Upper lobe of left lung (tissue), 4 donors: Measurements from ENCODE around the gene ARMC6.

Experiments
- POLR2AphosphoS5 ChIP-seq, 2 donors: sonication (generic); formaldehyde crosslinking; IDR thresholded peaks; one replicate each; pipeline ENCODE4 v1.5.1; 2017; ENCODE audit warnings: antibody characterized with exemption in 2 of 2
- TF ChIP-seq, protein P1 (sequence below), 6 experiments: fragments of 450-650 bp in 4 of 6; fragments of 200-600 bp in 2 of 6; sonication (generic) in 2 of 6; IDR thresholded peaks; one replicate each; pipeline ENCODE4 v1.5.1; 2016 to 2019; ENCODE audit warnings: antibody characterized with exemption in 6 of 6

DNA sequence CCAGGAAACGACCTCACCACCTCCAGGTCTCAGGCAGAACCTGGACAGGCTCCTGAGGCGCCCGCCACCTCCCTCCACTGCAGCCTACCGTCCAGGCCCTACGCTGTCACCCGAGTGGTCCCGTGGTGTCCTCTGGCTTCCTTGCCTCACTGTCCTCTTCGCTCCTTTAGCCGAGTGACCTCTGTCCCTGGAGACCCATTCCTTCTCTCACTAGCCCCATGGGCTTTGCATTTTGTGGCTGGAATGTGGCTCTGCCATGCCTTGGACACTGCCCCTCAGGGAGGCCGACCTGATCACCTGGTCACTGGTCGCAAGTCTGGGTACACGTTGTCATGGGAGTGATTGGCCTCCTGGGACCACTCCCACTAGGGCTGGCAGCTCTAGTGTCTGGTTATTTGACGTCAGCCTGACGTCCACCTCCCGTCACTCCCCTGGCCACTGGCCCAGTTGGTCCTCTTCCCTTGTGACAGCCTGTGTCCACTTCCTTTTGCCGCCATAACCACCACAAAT, 48.3 kb downstream of the ARMC6 start:
- TF ChIP-seq POLR2AphosphoS5 (IDR thresholded peaks at IDR 0.05), result no peak
- TF ChIP-seq, protein P1, sequence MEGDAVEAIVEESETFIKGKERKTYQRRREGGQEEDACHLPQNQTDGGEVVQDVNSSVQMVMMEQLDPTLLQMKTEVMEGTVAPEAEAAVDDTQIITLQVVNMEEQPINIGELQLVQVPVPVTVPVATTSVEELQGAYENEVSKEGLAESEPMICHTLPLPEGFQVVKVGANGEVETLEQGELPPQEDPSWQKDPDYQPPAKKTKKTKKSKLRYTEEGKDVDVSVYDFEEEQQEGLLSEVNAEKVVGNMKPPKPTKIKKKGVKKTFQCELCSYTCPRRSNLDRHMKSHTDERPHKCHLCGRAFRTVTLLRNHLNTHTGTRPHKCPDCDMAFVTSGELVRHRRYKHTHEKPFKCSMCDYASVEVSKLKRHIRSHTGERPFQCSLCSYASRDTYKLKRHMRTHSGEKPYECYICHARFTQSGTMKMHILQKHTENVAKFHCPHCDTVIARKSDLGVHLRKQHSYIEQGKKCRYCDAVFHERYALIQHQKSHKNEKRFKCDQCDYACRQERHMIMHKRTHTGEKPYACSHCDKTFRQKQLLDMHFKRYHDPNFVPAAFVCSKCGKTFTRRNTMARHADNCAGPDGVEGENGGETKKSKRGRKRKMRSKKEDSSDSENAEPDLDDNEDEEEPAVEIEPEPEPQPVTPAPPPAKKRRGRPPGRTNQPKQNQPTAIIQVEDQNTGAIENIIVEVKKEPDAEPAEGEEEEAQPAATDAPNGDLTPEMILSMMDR (IDR thresholded peaks at IDR 0.05), result no peak
